NCI-H446 (cell line): Measurements from ENCODE around the gene FILIP1L.

Experiments used
- DNase-seq, 2 experiments: peaks; one replicate each; lab custom pipeline; 2025; lab: John Stamatoyannopoulos, UW

Gene FILIP1L

GRCh38 chr3:99867594-99868310, 246.5 kb downstream of the FILIP1L start:
- no peak for DNase-seq

DNA sequence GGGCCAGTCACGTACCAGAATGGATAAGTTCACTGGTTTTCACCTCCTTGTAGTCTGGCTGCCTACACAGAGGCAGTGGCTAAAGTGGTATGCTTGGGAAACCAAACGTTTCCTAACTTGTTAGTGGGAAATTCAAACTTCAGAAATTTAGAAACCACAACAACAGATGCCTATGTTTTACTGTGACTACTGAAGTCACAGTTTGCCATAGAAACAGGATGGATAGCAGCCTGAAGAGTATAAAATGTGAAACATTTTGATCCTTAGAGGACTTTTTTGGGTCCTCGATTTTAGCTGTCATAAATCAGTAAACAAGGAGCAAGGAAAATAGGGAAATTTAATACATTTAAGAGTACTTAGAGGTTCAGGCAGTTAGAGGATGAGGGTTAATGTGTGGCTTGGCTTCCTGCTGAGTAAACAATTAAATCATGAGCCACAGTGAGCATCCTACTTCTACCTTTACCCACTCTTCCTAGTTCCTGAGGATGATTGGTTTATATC, 248.0 kb downstream of the FILIP1L start:
- DNase-seq: no peak

- DNase-seq: no peak
Measured at GRCh38 chr3:99865321-99865720, 249.0 kb downstream of the FILIP1L start.

GRCh38 chr3:99864289-99864688, 250.0 kb downstream of the FILIP1L start:
- DNase-seq: no peak

GRCh38 chr3:99863588-99863987, 250.7 kb downstream of the FILIP1L start:
- DNase-seq: no peak

GRCh38 chr3:99863002-99863401, 251.3 kb downstream of the FILIP1L start:
- no peak for DNase-seq

DNA sequence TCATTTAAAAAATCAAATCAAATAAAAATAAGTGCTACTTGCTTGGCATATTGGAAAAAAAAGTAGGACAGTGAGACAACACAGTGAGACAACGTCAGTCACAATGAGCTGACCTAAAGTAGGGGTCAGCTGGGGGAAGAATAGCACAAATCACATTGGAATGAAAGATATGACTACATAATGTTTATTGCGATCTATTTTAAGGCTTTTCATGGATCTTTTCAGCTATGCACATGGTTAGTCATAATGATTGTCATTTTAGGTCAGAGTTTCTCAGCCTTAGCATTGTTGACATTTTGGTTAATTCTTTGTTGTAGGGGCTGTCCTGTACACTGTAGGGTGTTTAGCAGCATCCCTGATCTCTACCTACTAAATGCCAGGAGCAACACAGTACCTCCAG, 252.1 kb downstream of the FILIP1L start:
- no peak for DNase-seq

- DNase-seq: no peak
Measured at GRCh38 chr3:99861216-99861615, 253.1 kb downstream of the FILIP1L start.

DNA sequence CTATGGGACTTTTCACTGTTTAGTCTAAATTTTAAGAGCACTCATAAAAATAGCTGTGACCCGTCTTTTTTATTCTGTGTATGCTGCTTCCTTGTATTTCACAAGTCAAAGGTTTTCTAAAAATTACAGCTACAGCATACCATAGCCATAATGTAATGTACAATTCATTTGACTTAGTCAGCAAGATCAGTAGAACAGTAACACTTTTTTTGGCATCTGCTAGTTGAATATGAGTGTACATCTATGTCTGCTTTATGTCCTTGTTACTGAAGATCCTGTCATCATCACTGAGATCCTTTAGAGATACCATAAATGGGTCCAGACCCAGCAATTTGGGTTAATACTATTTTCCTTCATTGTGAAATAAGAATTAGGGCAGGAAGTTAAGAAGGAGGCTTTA, 254.5 kb downstream of the FILIP1L start:
- DNase-seq: no peak

DNA sequence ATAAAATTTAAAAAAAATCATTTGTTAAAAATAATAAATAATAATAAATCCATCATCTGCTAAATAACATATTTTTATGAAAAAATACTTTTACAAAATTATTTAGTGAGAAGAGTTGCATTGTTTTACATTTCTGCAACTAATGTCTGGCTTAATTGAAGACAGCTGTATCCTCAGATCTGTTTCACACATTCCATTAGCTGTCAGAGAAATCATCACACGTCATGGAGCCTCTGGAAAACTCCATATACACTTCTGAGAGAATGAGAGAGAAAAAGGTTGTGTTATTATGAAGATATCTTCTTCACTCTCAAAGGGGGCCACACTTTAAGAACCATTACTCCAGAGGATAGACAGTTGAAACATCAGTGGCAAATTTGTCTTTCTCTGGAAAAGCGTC, 255.8 kb downstream of the FILIP1L start:
- DNase-seq: no peak

GRCh38 chr3:99857278-99857677, 257.0 kb downstream of the FILIP1L start:
- DNase-seq: no peak

DNA sequence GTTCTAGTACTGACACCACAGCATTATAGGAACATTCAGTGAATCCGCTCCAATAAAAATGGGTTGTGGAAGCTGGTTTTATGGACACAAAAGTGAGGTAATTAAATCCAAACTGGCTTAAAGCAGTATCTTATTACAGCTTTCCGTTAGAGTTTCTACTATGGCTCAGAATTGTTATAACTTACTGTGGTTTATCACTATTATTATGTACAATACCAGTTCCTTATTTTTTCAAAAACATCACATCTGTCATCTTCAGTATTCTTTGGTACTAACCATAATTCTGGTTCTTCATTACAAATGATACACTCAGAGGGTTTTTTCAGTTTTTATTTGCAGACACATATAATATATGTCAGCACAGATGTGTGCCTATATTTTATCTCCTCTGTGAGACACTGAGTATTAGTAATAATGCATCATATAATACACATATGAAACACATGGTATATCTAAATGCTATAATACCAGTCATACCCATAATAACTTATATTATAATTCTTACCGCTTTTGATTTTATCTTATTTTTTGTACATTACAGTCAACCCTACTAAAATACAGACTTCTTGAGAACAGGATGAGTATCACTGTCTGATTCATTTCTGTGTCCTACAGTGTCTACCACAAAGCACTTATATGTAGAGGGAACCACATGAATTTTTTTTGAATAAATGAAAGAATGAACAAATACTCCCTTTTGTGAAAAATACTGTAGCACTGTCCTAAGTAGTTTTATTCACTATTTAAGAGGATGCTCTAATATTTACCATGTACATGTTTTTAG, 257.7 kb downstream of the FILIP1L start:
- no peak for DNase-seq

- DNase-seq: no peak
Measured at GRCh38 chr3:99855900-99856299, 258.4 kb downstream of the FILIP1L start.

- DNase-seq: no peak
Measured at GRCh38 chr3:99854756-99855298, 259.5 kb downstream of the FILIP1L start.

DNA sequence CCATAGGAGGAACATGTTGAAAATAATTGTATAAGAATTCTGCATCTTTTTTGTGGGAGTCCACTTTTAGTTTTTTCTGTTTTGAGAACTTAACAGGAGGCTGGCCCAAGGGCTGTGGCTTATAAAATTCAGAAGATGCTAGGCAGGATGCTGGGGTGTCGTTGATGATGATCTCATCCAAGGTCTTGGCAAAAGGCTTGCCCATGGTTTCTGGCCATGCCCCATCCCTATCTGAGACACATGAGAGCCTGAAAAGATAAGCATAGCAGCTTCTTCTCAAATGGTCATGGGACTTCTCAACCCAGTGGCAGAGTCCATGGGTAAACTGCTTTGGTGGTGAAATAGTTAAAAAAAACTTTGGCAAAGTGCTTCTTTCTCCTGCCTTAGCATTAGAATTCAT, 261.4 kb downstream of the FILIP1L start:
- DNase-seq: no peak

- no peak for DNase-seq
Measured at GRCh38 chr3:99851955-99852354, 262.3 kb downstream of the FILIP1L start.

DNA sequence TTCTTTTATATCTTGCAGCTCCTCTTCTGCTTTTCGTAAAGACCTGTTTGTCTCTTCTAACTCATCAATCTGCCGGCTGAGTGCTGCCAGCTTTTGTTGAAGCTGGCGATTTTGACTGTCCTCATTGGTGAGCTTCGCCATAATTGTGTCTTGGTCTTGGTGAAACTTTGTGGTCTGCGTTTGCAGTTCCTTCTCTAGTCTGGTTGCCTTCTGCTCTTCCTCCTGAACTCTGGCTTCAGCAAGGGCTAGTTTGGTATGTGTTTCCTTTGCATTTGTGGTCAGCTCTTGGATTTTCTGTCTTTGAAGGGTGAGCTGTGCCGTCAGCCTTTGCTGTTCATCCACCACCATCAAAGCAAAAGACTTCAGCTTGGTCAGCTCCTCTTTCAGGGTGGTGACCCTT, 263.7 kb downstream of the FILIP1L start:
- no peak for DNase-seq

GRCh38 chr3:99848433-99848832, 265.9 kb downstream of the FILIP1L start:
- no peak for DNase-seq

GRCh38 chr3:99846477-99847160, 267.7 kb downstream of the FILIP1L start:
- DNase-seq: no peak

DNA sequence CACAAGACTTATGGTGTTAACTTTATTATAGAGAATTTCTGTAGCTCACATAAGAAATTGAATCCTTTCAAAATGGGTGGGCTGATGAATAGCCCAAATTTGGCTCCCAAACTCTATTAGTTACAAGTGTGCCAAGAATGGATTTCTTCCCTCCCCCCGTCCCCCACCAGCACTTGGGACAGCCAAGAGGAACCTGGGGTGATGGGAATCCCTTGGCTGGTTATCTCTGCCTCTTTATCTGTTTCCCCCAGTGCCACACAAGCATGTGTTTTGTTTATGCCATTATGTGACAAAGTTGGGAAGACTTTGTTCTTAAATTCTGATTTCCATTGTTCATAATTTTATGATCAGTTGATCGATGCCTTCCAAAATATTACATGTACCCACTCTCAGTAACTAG, 268.3 kb downstream of the FILIP1L start:
- DNase-seq: no peak

DNA sequence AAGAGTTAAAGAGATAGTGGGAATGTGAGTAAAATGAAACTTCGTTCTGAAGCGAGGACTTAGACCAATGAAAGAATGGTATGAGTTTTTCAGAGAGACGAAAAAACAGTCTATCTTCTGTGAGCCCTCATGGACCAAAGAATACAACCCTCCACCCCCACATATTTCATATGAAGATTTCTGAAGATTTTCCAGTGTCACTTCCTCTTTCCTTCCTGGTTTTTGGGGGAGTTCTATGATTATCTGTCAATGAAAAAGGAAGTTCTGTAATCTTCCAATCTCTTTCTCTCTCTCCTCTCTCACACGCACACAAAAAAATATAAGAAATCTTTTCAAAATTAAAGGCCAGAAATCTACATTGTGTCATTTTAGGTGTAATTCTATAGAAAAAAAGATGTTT, 269.0 kb downstream of the FILIP1L start:
- DNase-seq: no peak

GRCh38 chr3:99843590-99844258, 270.6 kb downstream of the FILIP1L start:
- peak in 1 of 2 experiments; percentile 64 for DNase-seq
